Measurements from ENCODE around the gene CORIN.
"Not testable (repeated sequence)": the region's sequence is repeated elsewhere in the genome, so short reads cannot be mapped to it uniquely, and the experiment has no call there.

CORIN gene

DNA sequence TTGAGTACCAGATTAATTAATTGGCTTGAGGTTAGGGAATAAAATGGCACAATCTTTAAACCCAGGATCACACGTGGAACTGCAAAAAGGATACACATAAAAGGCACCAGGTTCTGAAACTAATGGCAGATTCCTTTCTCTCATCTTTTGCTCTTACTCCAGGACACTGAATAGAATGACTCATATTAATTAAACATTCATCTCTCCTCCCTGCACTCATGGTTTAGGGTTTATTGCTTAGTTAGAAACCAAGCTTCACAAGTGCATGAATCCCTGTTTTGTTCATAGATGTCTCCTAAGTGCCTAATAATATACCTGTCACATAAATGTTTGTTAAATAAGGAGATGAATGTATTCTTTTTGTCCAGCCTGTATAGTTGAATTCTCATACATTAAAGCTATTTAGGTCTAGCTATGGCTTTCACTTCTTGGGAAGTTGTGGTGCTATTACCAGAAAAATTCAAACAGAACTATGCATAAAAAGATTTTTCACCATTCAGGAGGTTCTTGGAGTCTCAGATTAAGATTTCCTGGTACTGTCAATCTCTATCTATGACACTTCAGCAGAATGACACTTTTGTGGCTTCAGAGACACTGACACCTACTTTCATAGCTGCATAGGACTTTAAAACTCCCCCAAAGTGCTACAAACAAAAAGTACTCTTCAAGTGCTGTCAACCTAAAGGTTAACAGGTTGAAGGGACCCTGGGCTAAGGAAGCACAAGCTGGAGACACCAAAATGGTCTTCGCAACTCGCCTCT lies 7.4 kb downstream of the CORIN start:
- no peak for DNase-seq

- DNase-seq: no peak
These were observed 8.4 kb downstream of the CORIN start for GRCh38 chr4:47829438-47829837.

GRCh38 chr4:47827343-47828047 lies 10.4 kb downstream of the CORIN start:
- no peak for DNase-seq

DNA sequence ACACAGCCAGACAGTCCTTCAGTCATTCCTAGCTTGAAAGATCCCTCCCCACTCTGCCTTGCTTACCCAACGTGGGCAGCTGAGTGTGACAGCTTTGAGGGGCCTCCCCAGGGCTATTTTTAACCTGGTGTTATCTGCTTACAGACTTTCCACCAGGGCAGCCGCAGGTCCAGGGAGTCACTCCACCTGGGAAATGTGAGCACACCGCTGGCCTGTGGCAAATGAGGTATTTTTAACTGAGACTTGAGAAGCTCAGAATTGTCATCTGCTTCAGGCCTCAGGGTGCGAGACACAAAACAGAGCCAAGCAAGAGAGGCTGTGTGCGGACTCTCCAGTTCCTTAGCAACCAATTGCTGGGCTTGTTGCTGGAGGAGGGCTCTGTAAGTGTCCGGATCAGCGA lies 13.0 kb downstream of the CORIN start:
- no peak for DNase-seq

DNA sequence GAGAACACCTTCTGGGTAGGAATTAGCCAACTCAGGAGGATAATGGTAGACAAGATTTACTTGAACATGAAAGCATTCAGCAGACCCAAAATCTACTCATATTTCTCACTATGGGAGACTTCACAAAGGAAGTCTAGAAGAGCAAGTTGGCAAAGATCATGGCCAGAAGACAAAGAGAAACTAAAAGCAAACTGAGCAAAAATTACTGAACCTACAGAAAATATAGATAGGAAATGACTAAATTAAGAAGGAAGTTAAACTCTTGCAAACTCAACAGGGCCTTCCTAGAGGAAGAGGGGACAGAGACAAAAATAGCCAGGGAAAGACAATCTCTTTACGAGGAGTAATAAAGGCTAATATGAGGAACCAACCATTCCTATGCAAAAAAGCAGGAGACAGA lies 18.7 kb downstream of the CORIN start:
- no peak for DNase-seq

GRCh38 chr4:47817275-47817674 lies 20.6 kb downstream of the CORIN start:
- DNase-seq: no peak

DNA sequence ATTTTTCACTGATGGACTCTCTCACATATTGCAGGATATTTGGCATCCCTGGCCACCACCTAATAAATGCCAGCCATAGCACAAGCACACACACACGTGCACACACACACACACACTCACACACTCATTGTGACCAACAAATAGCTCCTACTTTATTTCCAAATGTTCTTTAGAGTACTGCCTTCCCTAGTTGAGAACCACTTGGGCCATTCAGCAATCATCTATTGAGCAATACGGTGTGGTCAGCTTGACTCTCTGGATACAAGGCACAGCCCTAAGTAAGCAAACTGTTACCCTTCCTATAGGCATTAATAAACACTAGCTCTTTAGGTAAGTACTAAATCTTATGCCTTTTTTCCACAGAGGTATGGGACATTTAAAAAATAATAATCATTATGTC lies 21.1 kb downstream of the CORIN start:
- DNase-seq: no peak

DNA sequence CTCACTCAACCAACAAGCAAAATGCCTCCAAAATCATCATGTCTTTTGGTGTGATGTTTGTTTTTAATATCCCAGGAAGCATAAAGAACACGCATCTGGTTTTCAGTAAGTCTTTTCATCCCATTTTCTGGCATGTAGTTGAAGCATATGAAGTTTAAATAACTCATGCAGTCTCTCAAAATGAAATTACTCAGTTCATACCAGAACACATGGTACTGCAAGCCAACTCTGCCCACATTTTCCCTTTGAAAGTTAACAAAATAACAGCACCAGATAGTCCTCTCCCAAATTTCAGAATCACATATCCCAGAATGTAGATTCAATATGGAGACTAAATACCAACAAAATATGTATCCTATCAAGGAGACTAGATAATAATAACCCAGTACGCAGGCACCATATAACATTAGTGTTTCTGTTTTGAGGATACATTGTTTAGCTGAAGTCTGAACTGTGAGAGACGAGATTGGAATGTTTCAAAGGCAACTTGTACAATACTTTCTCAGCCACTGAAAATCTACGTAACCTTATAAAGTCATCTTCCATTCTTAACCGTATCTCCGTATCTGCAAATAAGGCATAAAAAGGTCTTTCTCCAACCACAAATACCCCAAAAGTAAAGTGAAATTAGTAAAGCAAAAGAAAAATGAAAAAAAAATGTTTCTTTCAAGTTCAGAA lies 23.1 kb downstream of the CORIN start:
- DNase-seq: no peak

- DNase-seq: no peak
These were observed 28.1 kb downstream of the CORIN start for GRCh38 chr4:47809654-47810203.

GRCh38 chr4:47804598-47804997 lies 33.3 kb downstream of the CORIN start:
- DNase-seq: no peak

- DNase-seq: no peak
These were observed 36.3 kb downstream of the CORIN start for GRCh38 chr4:47801481-47802002.

DNA sequence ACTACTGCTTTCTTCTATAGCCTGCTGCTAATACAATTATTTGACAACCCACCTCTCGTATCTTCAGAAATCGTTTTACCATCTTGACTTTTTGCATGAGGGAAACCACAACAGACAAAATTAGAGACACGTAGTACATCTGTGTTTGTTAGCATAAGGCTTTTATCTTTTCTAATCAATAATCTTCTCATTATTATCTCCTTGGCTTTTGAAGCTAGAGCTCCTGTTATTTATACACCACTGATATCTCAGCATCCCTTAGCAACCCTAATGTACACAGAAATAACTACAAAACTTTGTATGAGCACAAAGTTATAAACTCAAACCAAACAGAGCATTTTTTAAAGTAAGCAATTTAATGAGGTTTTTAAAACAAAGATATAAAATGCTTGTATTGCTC lies 39.7 kb downstream of the CORIN start:
- DNase-seq: no peak

GRCh38 chr4:47791965-47792364 lies 45.9 kb downstream of the CORIN start:
- no peak for DNase-seq

GRCh38 chr4:47790105-47790504 lies 47.8 kb downstream of the CORIN start:
- DNase-seq: no peak

- DNase-seq: no peak
These were observed 49.7 kb downstream of the CORIN start for GRCh38 chr4:47788126-47788525.

- no peak for DNase-seq
These were observed 50.9 kb downstream of the CORIN start for GRCh38 chr4:47786958-47787370.

GRCh38 chr4:47785153-47785552 lies 52.7 kb downstream of the CORIN start:
- no peak for DNase-seq

- DNase-seq: no peak
These were observed 53.6 kb downstream of the CORIN start for GRCh38 chr4:47784222-47784621.

GRCh38 chr4:47776353-47776752 lies 61.5 kb downstream of the CORIN start:
- DNase-seq: no peak

DNA sequence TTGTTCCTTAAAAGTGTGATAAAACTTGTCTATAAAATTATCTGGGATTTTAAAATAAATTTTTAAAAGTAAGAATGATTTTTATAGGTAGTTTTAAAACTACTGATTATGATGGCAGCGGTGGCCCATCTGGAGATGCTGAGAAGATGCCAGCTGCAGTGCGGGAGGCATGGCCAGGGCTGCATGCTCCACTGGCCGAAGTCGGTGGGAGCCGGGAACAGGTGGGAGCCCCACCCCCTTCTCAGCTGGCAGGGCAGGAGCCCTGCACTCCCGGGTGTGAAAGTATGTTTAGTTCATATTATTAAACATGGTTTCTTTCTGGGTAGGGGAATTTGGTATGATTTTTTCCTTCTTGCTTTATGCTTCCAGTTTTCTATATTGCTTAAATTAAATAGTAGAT lies 63.8 kb downstream of the CORIN start:
- no peak for DNase-seq

DNA sequence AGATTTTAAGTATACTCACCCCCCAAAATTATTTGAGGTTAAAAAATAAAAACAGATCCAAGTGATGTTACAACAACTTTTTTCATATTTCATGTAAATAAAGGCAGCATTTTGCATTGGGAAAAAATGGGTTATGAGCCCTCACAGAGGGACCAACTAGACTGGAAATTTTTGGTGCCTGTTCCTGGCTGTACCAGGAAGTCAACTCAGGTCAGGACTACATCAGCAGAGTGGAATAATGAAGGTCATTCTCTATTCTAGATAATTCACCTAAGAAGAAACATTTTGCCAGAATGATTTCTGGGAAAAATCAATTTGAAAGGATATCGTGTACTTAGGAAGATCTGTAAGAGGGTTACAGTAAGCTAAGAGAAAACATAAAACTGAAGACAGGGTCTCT lies 66.8 kb downstream of the CORIN start:
- no peak for DNase-seq

- DNase-seq: not testable (repeated sequence)
These were observed 69.9 kb downstream of the CORIN start for GRCh38 chr4:47767956-47768355.

GRCh38 chr4:47763279-47763678 lies 74.6 kb downstream of the CORIN start:
- no peak for DNase-seq
